H9 (cell line): ENCODE measurements around the gene DCTN1. TPM values are rescaled to one million over a fixed set of nuclear protein-coding genes. Genes with fewer than 3 reads are reported as not detected.
A peak's percentile ranks its signal among the peaks of the same experiment; 100 is the strongest.

ENCODE experiments used
- DNase-seq: peaks from one replicate; pipeline ENCODE4 v3.0.0-alpha.2; 2017
- H2AFZ ChIP-seq: one replicate; pipeline ENCODE4 v1.6.1; 2013; ENCODE audit warnings: mild to moderate bottlenecking, low read length, control low read depth, moderate library complexity
- H2AK5ac ChIP-seq: 2 replicates; pipeline ENCODE4 v1.6.1; 2013; ENCODE audit warnings: low read length, control low read depth, mixed read lengths; ENCODE audit not compliant: insufficient read length
- H2BK120ac ChIP-seq: one replicate; pipeline ENCODE4 v1.6.1; 2013; ENCODE audit warnings: low read depth, mild to moderate bottlenecking, low read length, control low read depth, inconsistent platforms; ENCODE audit not compliant: poor library complexity, severe bottlenecking
- H2BK12ac ChIP-seq: 2 replicates; pipeline ENCODE4 v1.6.1; 2013; ENCODE audit warnings: low read length, control low read depth, mixed read lengths, low read depth; ENCODE audit not compliant: insufficient read length
- H2BK15ac ChIP-seq: 2 replicates; pipeline ENCODE4 v1.6.1; 2013; ENCODE audit warnings: low read depth, low read length, control low read depth
- H2BK20ac ChIP-seq: one replicate; pipeline ENCODE4 v1.6.1; 2013; ENCODE audit warnings: low read depth, mild to moderate bottlenecking, low read length, control low read depth, inconsistent platforms; ENCODE audit not compliant: poor library complexity, severe bottlenecking
- H2BK5ac ChIP-seq: 2 replicates; pipeline ENCODE4 v1.6.1; 2013; ENCODE audit warnings: low read length, control low read depth, mixed read lengths; ENCODE audit not compliant: insufficient read length
- H3K14ac ChIP-seq: 2 replicates; pipeline ENCODE4 v1.6.1; 2013; ENCODE audit warnings: low read length, control low read depth; ENCODE audit not compliant: insufficient read depth
- H3K18ac ChIP-seq: 2 replicates; pipeline ENCODE4 v1.6.1; 2013; ENCODE audit warnings: low read depth, mild to moderate bottlenecking, mixed read lengths, low read length, control low read depth; ENCODE audit not compliant: insufficient read length
- H3K23ac ChIP-seq: 2 replicates; pipeline ENCODE4 v1.6.1; 2013; ENCODE audit warnings: low read length, control low read depth, mixed read lengths, low read depth; ENCODE audit not compliant: insufficient read length
- H3K23me2 ChIP-seq: 2 replicates; pipeline ENCODE4 v1.6.1; 2013; ENCODE audit warnings: low read depth, mild to moderate bottlenecking, mixed read lengths, low read length, control low read depth; ENCODE audit not compliant: insufficient read length, poor library complexity, severe bottlenecking
- H3K27ac ChIP-seq: 2 replicates; pipeline ENCODE4 v1.5.1; 2013; ENCODE audit warnings: low read length, control low read depth, mixed read lengths, low read depth; ENCODE audit not compliant: insufficient read length
- H3K27me3 ChIP-seq: 2 replicates; pipeline ENCODE4 v1.6.1; 2013; ENCODE audit warnings: low read length, control low read depth, inconsistent platforms; ENCODE audit not compliant: insufficient read depth
- H3K4ac ChIP-seq: 2 replicates; pipeline ENCODE4 v1.6.1; 2013; ENCODE audit warnings: low read depth, mild to moderate bottlenecking, control low read depth, inconsistent platforms, low read length, moderate library complexity
- H3K4me1 ChIP-seq: 2 replicates; pipeline ENCODE4 v1.6.1; 2013; ENCODE audit warnings: low read length, control low read depth, inconsistent platforms; ENCODE audit not compliant: insufficient read depth
- H3K4me2 ChIP-seq: 2 replicates; pipeline ENCODE4 v1.6.1; 2013; ENCODE audit warnings: low read length, control low read depth, mixed read lengths; ENCODE audit not compliant: insufficient read length, insufficient read depth
- H3K56ac ChIP-seq: 2 replicates; pipeline ENCODE4 v1.6.1; 2013; ENCODE audit warnings: low read depth, mild to moderate bottlenecking, mixed read lengths, low read length, control low read depth; ENCODE audit not compliant: insufficient read length
- H3K79me1 ChIP-seq: 2 replicates; pipeline ENCODE4 v1.6.1; 2013; ENCODE audit warnings: low read depth, mild to moderate bottlenecking, moderate library complexity, low read length, control low read depth, inconsistent platforms; ENCODE audit not compliant: insufficient read depth, poor library complexity, severe bottlenecking
- H3K79me2 ChIP-seq: 2 replicates; pipeline ENCODE4 v1.6.1; 2013; ENCODE audit warnings: low read length, control low read depth, inconsistent platforms; ENCODE audit not compliant: insufficient read depth
- H3K9ac ChIP-seq: 2 replicates; pipeline ENCODE4 v1.6.1; 2013; ENCODE audit warnings: low read length, control low read depth, mixed read lengths; ENCODE audit not compliant: insufficient read length; ENCODE audit errors: extremely low read depth
- H3K9me3 ChIP-seq: one replicate; pipeline ENCODE4 v1.6.1; 2013; ENCODE audit warnings: low read depth, low read length, inconsistent platforms; ENCODE audit not compliant: control insufficient read depth
- H3T11ph ChIP-seq: one replicate; pipeline ENCODE4 v1.6.1; 2013; ENCODE audit warnings: mild to moderate bottlenecking, low read length, control low read depth, inconsistent platforms
- H4K20me1 ChIP-seq: one replicate; pipeline ENCODE4 v1.6.1; 2013; ENCODE audit not compliant: control insufficient read depth, insufficient read length, insufficient read depth
- H4K5ac ChIP-seq: 2 replicates; pipeline ENCODE4 v1.6.1; 2013; ENCODE audit warnings: low read depth, mild to moderate bottlenecking, mixed read lengths, low read length, control low read depth; ENCODE audit not compliant: insufficient read length
- H4K8ac ChIP-seq: replicated peaks from 2 replicates; pipeline ENCODE4 v1.6.1; 2013; ENCODE audit warnings: low read length, control low read depth, mixed read lengths, low read depth; ENCODE audit not compliant: insufficient read length
- H4K91ac ChIP-seq: 2 replicates; pipeline ENCODE4 v1.6.1; 2013; ENCODE audit warnings: low read depth, mild to moderate bottlenecking, moderate library complexity, mixed read lengths, low read length, control low read depth; ENCODE audit not compliant: insufficient read length
- H3K27ac Mint-ChIP-seq, 3 experiments: 2 replicates in 2 of 3; 3 replicates in 1 of 3; pipeline ENCODE4 v1.8.0; 2020 to 2021; ENCODE audit warnings: mixed read lengths in 3 of 3, mild to moderate bottlenecking in 1 of 3, moderate library complexity in 1 of 3
- H3K27me3 Mint-ChIP-seq: 2 replicates; pipeline ENCODE4 v1.8.0; 2021; ENCODE audit warnings: low read depth, mild to moderate bottlenecking, moderate library complexity, mixed read lengths
- H3K36me3 Mint-ChIP-seq, 3 experiments: 2 replicates in 2 of 3; 3 replicates in 1 of 3; pipeline ENCODE4 v1.8.0; 2020 to 2021; ENCODE audit warnings: low read depth in 3 of 3, mixed read lengths in 3 of 3; ENCODE audit not compliant: insufficient read depth in 1 of 3
- H3K4me1 Mint-ChIP-seq, 2 experiments: 2 replicates each; pipeline ENCODE4 v1.8.0; 2020; ENCODE audit warnings: mixed read lengths in 2 of 2
- H3K4me3 Mint-ChIP-seq, 2 experiments: 2 replicates in 1 of 2; 3 replicates in 1 of 2; pipeline ENCODE4 v1.8.0; 2020 to 2021; ENCODE audit warnings: mild to moderate bottlenecking in 2 of 2, mixed read lengths in 2 of 2, moderate library complexity in 1 of 2
- H3K9me3 Mint-ChIP-seq, 2 experiments: 2 replicates in 1 of 2; 3 replicates in 1 of 2; pipeline ENCODE4 v1.8.0; 2020; ENCODE audit warnings: mild to moderate bottlenecking in 2 of 2, mixed read lengths in 2 of 2, moderate library complexity in 1 of 2
- CTCF ChIP-seq: fragments of 200-600 bp; sonication (generic); conservative IDR thresholded peaks from 3 replicates; pipeline ENCODE4 v1.8.0; 2021; ENCODE audit warnings: antibody characterized with exemption, mild to moderate bottlenecking
- WGBS: extraction: QIAGEN DNeasy Blood & Tissue Kit; methylation state at CpG from one replicate; pipeline ENCODE4 v1.1.7; 2013; ENCODE audit warnings: missing lambda C conversion rate, low lambda C conversion rate, mixed read lengths; ENCODE audit not compliant: insufficient read length; ENCODE audit errors: extremely low coverage; 5-methylcytosine and 5-hydroxymethylcytosine counted together
- total RNA-seq: library from RNA; stranded (reverse); gene quantifications from 2 replicates; pipeline ENCODE4 v1.2.1, GENCODE V29; 2021

DCTN1 gene
- total RNA-seq, 1 experiment from 2014 or later = 141 TPM

DNA sequence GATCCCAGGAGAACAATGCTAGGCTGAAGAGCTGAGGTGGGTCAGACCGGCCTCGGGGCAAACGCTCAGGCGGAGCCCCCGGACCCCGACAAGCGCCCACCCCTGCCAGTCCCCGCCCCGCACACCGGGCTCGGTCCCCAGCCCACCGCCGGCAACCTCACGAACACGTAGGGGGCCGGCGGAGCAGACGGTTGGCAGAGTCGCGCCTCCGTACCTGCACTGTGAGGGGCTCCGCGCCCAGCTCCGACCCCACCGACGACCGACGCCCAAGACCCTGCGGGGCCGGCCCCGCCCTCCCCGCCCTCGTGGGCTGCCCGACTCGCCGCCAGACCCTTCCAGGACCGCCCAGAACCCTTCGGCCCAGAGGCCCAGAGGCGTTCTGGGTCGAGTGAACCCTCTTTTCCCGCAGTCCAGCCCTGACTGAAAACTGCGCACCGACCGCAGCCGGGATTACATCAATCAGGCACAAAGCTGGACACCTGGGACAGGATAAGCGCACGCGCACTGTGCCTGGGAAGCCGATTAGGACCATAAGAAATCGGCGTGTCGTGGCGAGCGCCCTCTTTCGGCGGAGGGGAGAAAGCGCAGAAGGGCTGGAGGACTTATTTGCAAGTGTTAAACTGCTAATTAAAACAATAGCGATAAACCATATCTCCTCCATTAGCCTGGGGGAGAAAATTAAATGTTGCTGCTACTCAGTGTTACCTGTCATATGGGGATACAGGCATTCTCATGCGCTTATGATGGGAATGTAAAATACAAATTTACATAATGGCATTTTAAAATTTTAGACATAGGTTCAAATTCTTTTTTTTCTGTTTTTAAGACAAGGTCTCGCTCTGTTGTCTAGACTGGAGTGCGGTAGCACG, 11.7 kb upstream of the DCTN1 start:
- Mint-ChIP-seq H3K4me3 (peak overlapping the region; percentile 84 to 90), H3K9me3 (no peaks in the 10 kb centered on the region), H3K27ac (peak overlapping the region; percentile 99 to 100 (median 100)), H3K36me3 (no peaks in the 10 kb centered on the region), H3K27me3 (peaks cover 1% of the 10 kb centered on the region), H3K4me1 (peaks cover 0 to 6% of the 10 kb centered on the region in 2 experiments; a peak in 3 of 4 replicates)
- no peak overlapping the region for H2BK12ac ChIP-seq
- no peaks in the 10 kb centered on the region for H4K20me1 ChIP-seq
- WGBS = no CpG with 5 or more reads among the region's 62 CpGs
- H2BK15ac ChIP-seq = no peak overlapping the region
- no peak overlapping the region for H4K91ac ChIP-seq
- no peak overlapping the region for H3T11ph ChIP-seq
- no peak overlapping the region for H4K8ac ChIP-seq
- peak overlapping the region; percentile 93 for H2AFZ ChIP-seq
- no peak overlapping the region for H2BK20ac ChIP-seq
- peak overlapping the region; percentile 87 for H3K9ac ChIP-seq
- no peaks in the 10 kb centered on the region for H3K9me3 ChIP-seq
- H3K23ac ChIP-seq = no peak overlapping the region
- no peak overlapping the region for H3K4ac ChIP-seq
- peak; percentile 97 for TF ChIP-seq CTCF
- H2AK5ac ChIP-seq = no peak overlapping the region
- peak overlapping the region; percentile 57 for H4K5ac ChIP-seq
- peak overlapping the region; percentile 46 for H2BK5ac ChIP-seq
- H2BK120ac ChIP-seq = no peak overlapping the region
- peak; percentile 94 for DNase-seq
- peak overlapping the region; percentile 92 for H3K18ac ChIP-seq
- H3K56ac ChIP-seq = no peak overlapping the region
- H3K4me1 ChIP-seq = peaks cover 4% of the 10 kb centered on the region; the same call in 1 of the 2 replicates
- peaks cover 18% of the 10 kb centered on the region; the same call in 1 of the 2 replicates for H3K79me2 ChIP-seq
- no peaks in the 10 kb centered on the region for H3K79me1 ChIP-seq
- peak overlapping the region; percentile 94 for H3K14ac ChIP-seq
- H3K27ac ChIP-seq = no peak overlapping the region
- H3K4me2 ChIP-seq = peak overlapping the region; percentile 96
- H3K27me3 ChIP-seq = no peaks in the 10 kb centered on the region
- peaks cover 7% of the 10 kb centered on the region for H3K23me2 ChIP-seq
